Liver (tissue), 3 donors: ENCODE data around the gene VWCE.

Source experiments
- CTCF ChIP-seq: fragments of 150-350 bp; IDR thresholded peaks from 2 replicates; pipeline ENCODE4 v1.5.1; 2017; ENCODE audit warnings: improper control_type of control experiment, low read depth, low read length; ENCODE audit not compliant: missing input control
- EGR1 ChIP-seq, 2 donors: IDR thresholded peaks; 2 replicates each; pipeline ENCODE4 v1.6.1; 2016 to 2018; ENCODE audit warnings: antibody characterized with exemption in 2 of 2, low read depth in 2 of 2
- RAD21 ChIP-seq, 2 donors: IDR thresholded peaks; 2 replicates each; pipeline ENCODE4 v1.6.1; 2016; ENCODE audit warnings: antibody characterized with exemption in 2 of 2, mild to moderate bottlenecking in 2 of 2
- TAF1 ChIP-seq: conservative IDR thresholded peaks from 2 replicates; pipeline ENCODE4 v1.6.1; 2016; ENCODE audit warnings: antibody characterized with exemption, mild to moderate bottlenecking
- YY1 ChIP-seq: IDR thresholded peaks from 2 replicates; pipeline ENCODE4 v1.6.1; 2016; ENCODE audit warnings: antibody characterized with exemption, mild to moderate bottlenecking
- TF ChIP-seq, protein P1 (sequence below): IDR thresholded peaks from 2 replicates; pipeline ENCODE4 v1.6.1; 2016; ENCODE audit warnings: antibody characterized with exemption
- TF ChIP-seq, protein P2 (sequence below): IDR thresholded peaks from 2 replicates; pipeline ENCODE4 v1.6.1; 2016; ENCODE audit warnings: antibody characterized with exemption, mild to moderate bottlenecking
- donor health status: healthy.
- donor health status: healthy.

DNA sequence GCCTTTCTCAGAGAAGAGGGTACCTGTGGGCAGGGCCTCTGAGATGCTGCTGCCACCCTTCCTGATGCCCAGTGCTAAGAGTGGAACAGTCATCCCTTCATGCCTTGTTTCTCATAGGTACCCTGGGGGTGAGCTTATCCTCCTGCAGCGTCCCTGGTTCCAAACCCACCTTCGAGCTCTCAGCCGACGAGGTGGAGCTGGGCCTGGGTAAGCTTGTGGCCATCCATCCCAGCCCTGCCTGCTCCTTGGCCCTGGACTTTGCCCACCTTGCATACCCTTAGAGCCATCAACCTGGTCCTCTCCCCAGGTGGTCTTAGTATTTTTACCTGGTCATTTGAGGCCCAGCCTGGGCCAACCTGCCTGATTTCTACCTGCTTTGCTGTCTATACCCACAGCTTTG lies 46.6 kb upstream of the VWCE start:
- TF ChIP-seq CTCF (no peak), YY1 (no peak), RAD21 (IDR thresholded peaks at IDR 0.05) (no peak), TAF1 (no peak), EGR1 (IDR thresholded peaks at IDR 0.05; ENCODE audit: low read depth in 2 of 2) (no peak)
- TF ChIP-seq, protein P1, sequence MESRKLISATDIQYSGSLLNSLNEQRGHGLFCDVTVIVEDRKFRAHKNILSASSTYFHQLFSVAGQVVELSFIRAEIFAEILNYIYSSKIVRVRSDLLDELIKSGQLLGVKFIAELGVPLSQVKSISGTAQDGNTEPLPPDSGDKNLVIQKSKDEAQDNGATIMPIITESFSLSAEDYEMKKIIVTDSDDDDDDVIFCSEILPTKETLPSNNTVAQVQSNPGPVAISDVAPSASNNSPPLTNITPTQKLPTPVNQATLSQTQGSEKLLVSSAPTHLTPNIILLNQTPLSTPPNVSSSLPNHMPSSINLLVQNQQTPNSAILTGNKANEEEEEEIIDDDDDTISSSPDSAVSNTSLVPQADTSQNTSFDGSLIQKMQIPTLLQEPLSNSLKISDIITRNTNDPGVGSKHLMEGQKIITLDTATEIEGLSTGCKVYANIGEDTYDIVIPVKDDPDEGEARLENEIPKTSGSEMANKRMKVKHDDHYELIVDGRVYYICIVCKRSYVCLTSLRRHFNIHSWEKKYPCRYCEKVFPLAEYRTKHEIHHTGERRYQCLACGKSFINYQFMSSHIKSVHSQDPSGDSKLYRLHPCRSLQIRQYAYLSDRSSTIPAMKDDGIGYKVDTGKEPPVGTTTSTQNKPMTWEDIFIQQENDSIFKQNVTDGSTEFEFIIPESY, result no peak
- TF ChIP-seq, protein P2, sequence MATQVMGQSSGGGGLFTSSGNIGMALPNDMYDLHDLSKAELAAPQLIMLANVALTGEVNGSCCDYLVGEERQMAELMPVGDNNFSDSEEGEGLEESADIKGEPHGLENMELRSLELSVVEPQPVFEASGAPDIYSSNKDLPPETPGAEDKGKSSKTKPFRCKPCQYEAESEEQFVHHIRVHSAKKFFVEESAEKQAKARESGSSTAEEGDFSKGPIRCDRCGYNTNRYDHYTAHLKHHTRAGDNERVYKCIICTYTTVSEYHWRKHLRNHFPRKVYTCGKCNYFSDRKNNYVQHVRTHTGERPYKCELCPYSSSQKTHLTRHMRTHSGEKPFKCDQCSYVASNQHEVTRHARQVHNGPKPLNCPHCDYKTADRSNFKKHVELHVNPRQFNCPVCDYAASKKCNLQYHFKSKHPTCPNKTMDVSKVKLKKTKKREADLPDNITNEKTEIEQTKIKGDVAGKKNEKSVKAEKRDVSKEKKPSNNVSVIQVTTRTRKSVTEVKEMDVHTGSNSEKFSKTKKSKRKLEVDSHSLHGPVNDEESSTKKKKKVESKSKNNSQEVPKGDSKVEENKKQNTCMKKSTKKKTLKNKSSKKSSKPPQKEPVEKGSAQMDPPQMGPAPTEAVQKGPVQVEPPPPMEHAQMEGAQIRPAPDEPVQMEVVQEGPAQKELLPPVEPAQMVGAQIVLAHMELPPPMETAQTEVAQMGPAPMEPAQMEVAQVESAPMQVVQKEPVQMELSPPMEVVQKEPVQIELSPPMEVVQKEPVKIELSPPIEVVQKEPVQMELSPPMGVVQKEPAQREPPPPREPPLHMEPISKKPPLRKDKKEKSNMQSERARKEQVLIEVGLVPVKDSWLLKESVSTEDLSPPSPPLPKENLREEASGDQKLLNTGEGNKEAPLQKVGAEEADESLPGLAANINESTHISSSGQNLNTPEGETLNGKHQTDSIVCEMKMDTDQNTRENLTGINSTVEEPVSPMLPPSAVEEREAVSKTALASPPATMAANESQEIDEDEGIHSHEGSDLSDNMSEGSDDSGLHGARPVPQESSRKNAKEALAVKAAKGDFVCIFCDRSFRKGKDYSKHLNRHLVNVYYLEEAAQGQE, result no peak
